WTC11 (cell line): ENCODE results near the gene ZNF664. TPM values are rescaled to one million over a fixed set of nuclear protein-coding genes. Genes with fewer than 3 reads are reported as not detected.

Experiments
- ATAC-seq: fragments of 200-7000 bp; cut with Tn5 transposase; 2 replicates; pipeline ENCODE4 v1.10.0; 2021; ENCODE audit warnings: mild to moderate bottlenecking, moderate library complexity
- CTCF ChIA-PET: fragments of 300-600 bp; sonication (Branson Sonifier 250); formaldehyde crosslinking; loops from one replicate; lab custom pipeline; 2021; ENCODE audit warnings: antibody characterized with exemption; lab: Charles Lee
- POLR2A ChIA-PET: fragments of 350-600 bp; sonication (Branson Sonifier 250); formaldehyde crosslinking; loops from one replicate; lab custom pipeline; 2021; ENCODE audit warnings: antibody characterized with exemption; lab: Charles Lee
- DNase-seq: peaks from one replicate; pipeline ENCODE4 v3.0.0; 2021; ENCODE audit warnings: low spot score
- H3K27ac Mint-ChIP-seq: 2 replicates; pipeline ENCODE4 v1.8.0; 2021; ENCODE audit warnings: mixed read lengths
- H3K27me3 Mint-ChIP-seq: 2 replicates; pipeline ENCODE4 v1.8.0; 2021; ENCODE audit warnings: low read depth, mild to moderate bottlenecking, moderate library complexity, mixed read lengths
- H3K36me3 Mint-ChIP-seq: 2 replicates; pipeline ENCODE4 v1.8.0; 2021; ENCODE audit warnings: mixed read lengths
- H3K4me1 Mint-ChIP-seq: 2 replicates; pipeline ENCODE4 v1.8.0; 2022; ENCODE audit warnings: mixed read lengths
- H3K4me3 Mint-ChIP-seq: 2 replicates; pipeline ENCODE4 v1.8.0; 2021; ENCODE audit warnings: mild to moderate bottlenecking, moderate library complexity, mixed read lengths
- H3K9me3 Mint-ChIP-seq: 2 replicates; pipeline ENCODE4 v1.8.0; 2021; ENCODE audit warnings: mixed read lengths
- ATF1 ChIP-seq: sonication (generic); formaldehyde crosslinking; IDR thresholded peaks from 2 replicates; pipeline ENCODE4 v1.8.1; 2023; ENCODE audit warnings: mild to moderate bottlenecking, moderate library complexity, missing genetic modification reagents
- ATF6 ChIP-seq: sonication (generic); formaldehyde crosslinking; IDR thresholded peaks from 2 replicates; pipeline ENCODE4 v1.8.1; 2023; ENCODE audit warnings: mild to moderate bottlenecking, missing genetic modification reagents
- CBFB ChIP-seq: sonication (generic); formaldehyde crosslinking; IDR thresholded peaks from 2 replicates; pipeline ENCODE4 v1.8.1; 2022; ENCODE audit warnings: mild to moderate bottlenecking, low read depth, missing genetic modification reagents
- FOXP1 ChIP-seq: sonication (generic); formaldehyde crosslinking; IDR thresholded peaks from 2 replicates; pipeline ENCODE4 v1.8.0; 2022; ENCODE audit warnings: missing genetic modification reagents, mild to moderate bottlenecking, moderate library complexity, borderline replicate concordance
- GRHL2 ChIP-seq: fragments of 250-450 bp; sonication (Bioruptor Pico); IDR thresholded peaks from 2 replicates; pipeline ENCODE4 v1.8.0; 2022; ENCODE audit warnings: mild to moderate bottlenecking, moderate library complexity; ENCODE audit not compliant: insufficient replicate concordance, severe bottlenecking
- HMGA2 ChIP-seq: fragments of 250-450 bp; sonication (Bioruptor Pico); IDR thresholded peaks from 2 replicates; pipeline ENCODE4 v1.4.0; 2021; ENCODE audit warnings: mild to moderate bottlenecking, moderate library complexity
- IRF1 ChIP-seq: sonication (generic); formaldehyde crosslinking; IDR thresholded peaks from 2 replicates; pipeline ENCODE4 v1.8.0; 2023; ENCODE audit warnings: missing genetic modification reagents
- JUN ChIP-seq: sonication (generic); formaldehyde crosslinking; IDR thresholded peaks from 2 replicates; pipeline ENCODE4 v1.8.0; 2023; ENCODE audit warnings: mild to moderate bottlenecking, missing genetic modification reagents
- KAT7 ChIP-seq: sonication (generic); formaldehyde crosslinking; IDR thresholded peaks from 2 replicates; pipeline ENCODE4 v1.8.1; 2023; ENCODE audit warnings: missing genetic modification reagents, mild to moderate bottlenecking, borderline replicate concordance
- NFYB ChIP-seq: sonication (generic); formaldehyde crosslinking; conservative IDR thresholded peaks from 2 replicates; pipeline ENCODE4 v1.8.0; 2022; ENCODE audit warnings: low read depth, missing genetic modification reagents
- NR3C1 ChIP-seq: sonication (generic); formaldehyde crosslinking; conservative IDR thresholded peaks from 2 replicates; pipeline ENCODE4 v1.8.1; 2023; ENCODE audit warnings: low read depth, mild to moderate bottlenecking, missing genetic modification reagents
- OVOL2 ChIP-seq: fragments of 250-450 bp; sonication (Bioruptor Pico); IDR thresholded peaks from 2 replicates; pipeline ENCODE4 v1.9.0; 2021; ENCODE audit warnings: mild to moderate bottlenecking, borderline replicate concordance
- PRRX2 ChIP-seq: fragments of 250-450 bp; sonication (Bioruptor Pico); IDR thresholded peaks from 2 replicates; pipeline ENCODE4 v1.8.0; 2021; ENCODE audit warnings: mild to moderate bottlenecking
- SMAD3 ChIP-seq: sonication (generic); formaldehyde crosslinking; IDR thresholded peaks from 2 replicates; pipeline ENCODE4 v1.8.0; 2022; ENCODE audit warnings: missing genetic modification reagents, mild to moderate bottlenecking, borderline replicate concordance
- SP1 ChIP-seq: sonication (generic); formaldehyde crosslinking; conservative IDR thresholded peaks from 2 replicates; pipeline ENCODE4 v1.8.1; 2022; ENCODE audit warnings: missing genetic modification reagents
- ZNF532 ChIP-seq: fragments of 250-450 bp; sonication (Bioruptor Pico); IDR thresholded peaks from 2 replicates; pipeline ENCODE4 v1.9.0; 2021; ENCODE audit warnings: mild to moderate bottlenecking, borderline replicate concordance
- total RNA-seq: library from RNA; stranded (reverse); gene quantifications from 3 replicates; pipeline ENCODE4 v1.2.3, GENCODE V29; 2021
- TF ChIP-seq, protein P1 (sequence below): fragments of 250-450 bp; sonication (Bioruptor Pico); conservative IDR thresholded peaks from 2 replicates; pipeline ENCODE4 v1.9.0; 2021; ENCODE audit warnings: mild to moderate bottlenecking
- TF ChIP-seq, protein P2 (sequence below): sonication (generic); formaldehyde crosslinking; IDR thresholded peaks from 2 replicates; pipeline ENCODE4 v1.8.1; 2023; ENCODE audit warnings: mild to moderate bottlenecking, missing genetic modification reagents, moderate library complexity
- TF ChIP-seq, protein P3 (sequence below): sonication (generic); formaldehyde crosslinking; IDR thresholded peaks from 2 replicates; pipeline ENCODE4 v1.8.0; 2023; ENCODE audit warnings: missing genetic modification reagents, mild to moderate bottlenecking, borderline replicate concordance

ZNF664 gene
- total RNA-seq, 1 experiment from 2014 or later = 61.7 TPM

GRCh38 chr12:124021007-124021406 is 48.0 kb downstream of the ZNF664 start (continued):
- TF ChIP-seq SMAD3 = no peak
- no peak for TF ChIP-seq PRRX2 (CRISPR knock-in tag)
- TF ChIP-seq ATF6 (CRISPR knock-in tag) = no peak
- TF ChIP-seq, protein P1, sequence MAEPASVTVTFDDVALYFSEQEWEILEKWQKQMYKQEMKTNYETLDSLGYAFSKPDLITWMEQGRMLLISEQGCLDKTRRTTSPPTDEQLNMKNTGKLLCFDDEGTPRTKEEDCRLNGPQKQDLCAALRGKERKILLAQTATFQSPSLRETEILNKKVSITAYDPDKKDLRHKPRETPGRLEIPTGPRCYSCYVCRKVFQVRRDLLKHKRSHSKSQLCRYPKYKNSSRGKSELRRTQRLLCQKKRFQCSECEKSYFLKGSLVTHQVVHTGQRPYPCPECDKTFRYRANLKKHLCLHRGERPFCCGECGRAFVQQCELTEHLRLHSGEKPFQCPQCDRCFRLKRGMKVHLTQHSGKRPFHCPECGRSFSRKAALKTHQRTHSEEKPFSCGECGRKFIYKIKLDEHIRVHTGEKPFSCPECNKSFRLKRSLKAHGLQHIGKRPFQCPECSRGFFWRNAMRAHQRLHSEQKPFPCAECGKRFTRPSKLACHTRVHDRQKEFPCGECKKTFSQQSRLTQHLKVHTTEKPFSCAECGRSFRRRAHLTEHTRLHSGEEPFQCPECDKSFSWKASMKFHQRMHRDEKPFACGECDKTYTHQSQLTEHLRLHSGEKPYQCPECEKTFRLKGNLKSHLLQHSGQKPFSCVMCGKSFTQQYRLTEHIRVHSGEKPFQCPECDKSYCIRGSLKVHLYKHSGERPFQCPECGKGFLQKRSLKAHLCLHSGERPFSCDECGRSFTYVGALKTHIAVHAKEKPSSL (CRISPR knock-in tag) = no peak
- TF ChIP-seq, protein P2, sequence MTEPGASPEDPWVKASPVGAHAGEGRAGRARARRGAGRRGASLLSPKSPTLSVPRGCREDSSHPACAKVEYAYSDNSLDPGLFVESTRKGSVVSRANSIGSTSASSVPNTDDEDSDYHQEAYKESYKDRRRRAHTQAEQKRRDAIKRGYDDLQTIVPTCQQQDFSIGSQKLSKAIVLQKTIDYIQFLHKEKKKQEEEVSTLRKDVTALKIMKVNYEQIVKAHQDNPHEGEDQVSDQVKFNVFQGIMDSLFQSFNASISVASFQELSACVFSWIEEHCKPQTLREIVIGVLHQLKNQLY (CRISPR knock-in tag) = no peak
- TF ChIP-seq SP1 = no peak
- no peak for TF ChIP-seq FOXP1 (CRISPR knock-in tag)
- TF ChIP-seq JUN (CRISPR knock-in tag) = no peak

DNA sequence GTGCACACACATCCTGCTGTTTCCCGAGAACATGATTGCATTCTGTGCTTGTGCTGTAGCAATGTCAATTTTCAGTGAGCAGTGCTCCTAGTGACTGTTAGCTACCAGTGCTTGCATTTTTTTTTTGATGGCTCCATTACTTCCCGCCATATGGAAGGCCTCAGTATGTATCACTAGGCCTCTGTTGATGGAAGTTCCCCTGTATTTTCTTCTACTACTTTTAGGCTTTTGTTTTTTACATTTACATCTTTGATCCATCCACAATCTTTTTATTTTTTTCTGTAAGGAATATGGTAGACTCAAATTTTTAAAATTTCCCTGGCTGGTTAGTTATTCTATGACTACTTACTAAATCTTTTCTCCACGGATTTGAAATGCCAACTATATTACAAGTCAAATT is 49.1 kb downstream of the ZNF664 start:
- ATAC-seq (no peak), DNase-seq (no peak)
- H3K27me3 Mint-ChIP-seq = peaks cover 4% of the 10 kb centered on the region
- peaks cover 5% of the 10 kb centered on the region for H3K4me1 Mint-ChIP-seq
- ChIA-PET POLR2A (no interaction called here), CTCF (interaction anchor here (1.5 kb wide), 1 partner anchor 10 kb away, joined by 5 read pairs; no protein-coding TSS in a partner anchor)
- no peak overlapping the region for H3K27ac Mint-ChIP-seq
- no peak overlapping the region for H3K4me3 Mint-ChIP-seq
- H3K9me3 Mint-ChIP-seq = peaks cover 20% of the 10 kb centered on the region
- TF ChIP-seq IRF1 (CRISPR knock-in tag) = no peak
- TF ChIP-seq ATF6 (CRISPR knock-in tag) = no peak
- TF ChIP-seq, protein P3, sequence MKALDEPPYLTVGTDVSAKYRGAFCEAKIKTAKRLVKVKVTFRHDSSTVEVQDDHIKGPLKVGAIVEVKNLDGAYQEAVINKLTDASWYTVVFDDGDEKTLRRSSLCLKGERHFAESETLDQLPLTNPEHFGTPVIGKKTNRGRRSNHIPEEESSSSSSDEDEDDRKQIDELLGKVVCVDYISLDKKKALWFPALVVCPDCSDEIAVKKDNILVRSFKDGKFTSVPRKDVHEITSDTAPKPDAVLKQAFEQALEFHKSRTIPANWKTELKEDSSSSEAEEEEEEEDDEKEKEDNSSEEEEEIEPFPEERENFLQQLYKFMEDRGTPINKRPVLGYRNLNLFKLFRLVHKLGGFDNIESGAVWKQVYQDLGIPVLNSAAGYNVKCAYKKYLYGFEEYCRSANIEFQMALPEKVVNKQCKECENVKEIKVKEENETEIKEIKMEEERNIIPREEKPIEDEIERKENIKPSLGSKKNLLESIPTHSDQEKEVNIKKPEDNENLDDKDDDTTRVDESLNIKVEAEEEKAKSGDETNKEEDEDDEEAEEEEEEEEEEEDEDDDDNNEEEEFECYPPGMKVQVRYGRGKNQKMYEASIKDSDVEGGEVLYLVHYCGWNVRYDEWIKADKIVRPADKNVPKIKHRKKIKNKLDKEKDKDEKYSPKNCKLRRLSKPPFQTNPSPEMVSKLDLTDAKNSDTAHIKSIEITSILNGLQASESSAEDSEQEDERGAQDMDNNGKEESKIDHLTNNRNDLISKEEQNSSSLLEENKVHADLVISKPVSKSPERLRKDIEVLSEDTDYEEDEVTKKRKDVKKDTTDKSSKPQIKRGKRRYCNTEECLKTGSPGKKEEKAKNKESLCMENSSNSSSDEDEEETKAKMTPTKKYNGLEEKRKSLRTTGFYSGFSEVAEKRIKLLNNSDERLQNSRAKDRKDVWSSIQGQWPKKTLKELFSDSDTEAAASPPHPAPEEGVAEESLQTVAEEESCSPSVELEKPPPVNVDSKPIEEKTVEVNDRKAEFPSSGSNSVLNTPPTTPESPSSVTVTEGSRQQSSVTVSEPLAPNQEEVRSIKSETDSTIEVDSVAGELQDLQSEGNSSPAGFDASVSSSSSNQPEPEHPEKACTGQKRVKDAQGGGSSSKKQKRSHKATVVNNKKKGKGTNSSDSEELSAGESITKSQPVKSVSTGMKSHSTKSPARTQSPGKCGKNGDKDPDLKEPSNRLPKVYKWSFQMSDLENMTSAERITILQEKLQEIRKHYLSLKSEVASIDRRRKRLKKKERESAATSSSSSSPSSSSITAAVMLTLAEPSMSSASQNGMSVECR = no peak
- TF ChIP-seq ZNF532 (CRISPR knock-in tag) = no peak
- TF ChIP-seq NR3C1 (CRISPR knock-in tag) = no peak
- no peak for TF ChIP-seq NFYB (CRISPR knock-in tag)
- TF ChIP-seq KAT7 (CRISPR knock-in tag) = no peak
- no peak for TF ChIP-seq OVOL2 (CRISPR knock-in tag)
- TF ChIP-seq ATF1 (CRISPR knock-in tag) = no peak
- TF ChIP-seq HMGA2 (CRISPR knock-in tag) = no peak
- no peak for TF ChIP-seq CBFB (CRISPR knock-in tag)
- TF ChIP-seq GRHL2 = no peak
- 0 out of 2 replicates have a peak, but pooled peaks cover 8% of the 10 kb centered on the region for H3K36me3 Mint-ChIP-seq
